Amygdala (tissue), 56 donors: ENCODE data around the gene SLC22A24.
"Not testable (repeated sequence)": the region's sequence is repeated elsewhere in the genome, so short reads cannot be mapped to it uniquely, and the experiment has no call there.

ENCODE experiments used
- DNase-seq, 56 donors: peaks; one replicate each; lab custom pipeline; 2025; lab: John Stamatoyannopoulos, UW

The SLC22A24 gene, protein sequence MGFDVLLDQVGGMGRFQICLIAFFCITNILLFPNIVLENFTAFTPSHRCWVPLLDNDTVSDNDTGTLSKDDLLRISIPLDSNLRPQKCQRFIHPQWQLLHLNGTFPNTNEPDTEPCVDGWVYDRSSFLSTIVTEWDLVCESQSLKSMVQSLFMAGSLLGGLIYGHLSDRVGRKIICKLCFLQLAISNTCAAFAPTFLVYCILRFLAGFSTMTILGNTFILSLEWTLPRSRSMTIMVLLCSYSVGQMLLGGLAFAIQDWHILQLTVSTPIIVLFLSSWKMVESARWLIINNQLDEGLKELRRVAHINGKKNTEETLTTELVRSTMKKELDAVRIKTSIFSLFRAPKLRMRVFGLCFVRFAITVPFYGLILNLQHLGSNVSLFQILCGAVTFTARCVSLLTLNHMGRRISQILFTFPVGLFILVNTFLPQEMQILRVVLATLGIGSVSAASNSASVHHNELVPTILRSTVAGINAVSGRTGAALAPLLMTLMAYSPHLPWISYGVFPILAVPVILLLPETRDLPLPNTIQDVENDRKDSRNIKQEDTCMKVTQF

GRCh38 chr11:63144121-63144520 lies at the start of gene SLC22A24:
TSS of gene SLC22A24 (minus strand) at chr11:63144221. CDS start at chr11:63143779, 442 bp downstream.
- no peak for DNase-seq

DNA sequence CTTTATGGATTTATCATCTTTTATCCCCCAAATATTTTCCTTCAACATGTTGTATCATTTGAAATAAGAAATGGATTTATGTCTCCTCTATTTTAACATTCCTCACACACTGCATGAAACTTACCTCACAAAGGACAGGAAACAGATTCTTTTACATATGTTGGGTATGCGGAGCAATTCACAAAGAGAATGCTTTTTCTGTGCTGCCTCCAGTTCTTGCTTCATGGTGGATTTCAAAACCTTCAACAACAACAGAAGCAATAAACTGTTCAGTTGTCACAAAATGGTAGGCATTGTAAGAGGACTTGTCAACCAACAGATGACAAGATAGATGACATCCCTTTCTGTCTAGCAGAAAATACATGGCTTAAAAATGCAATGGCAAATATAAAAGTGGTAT lies 36.5 kb upstream of the SLC22A24 start:
- no peak for DNase-seq

GRCh38 chr11:63179432-63180041 lies 35.5 kb upstream of the SLC22A24 start:
- DNase-seq: no peak

DNA sequence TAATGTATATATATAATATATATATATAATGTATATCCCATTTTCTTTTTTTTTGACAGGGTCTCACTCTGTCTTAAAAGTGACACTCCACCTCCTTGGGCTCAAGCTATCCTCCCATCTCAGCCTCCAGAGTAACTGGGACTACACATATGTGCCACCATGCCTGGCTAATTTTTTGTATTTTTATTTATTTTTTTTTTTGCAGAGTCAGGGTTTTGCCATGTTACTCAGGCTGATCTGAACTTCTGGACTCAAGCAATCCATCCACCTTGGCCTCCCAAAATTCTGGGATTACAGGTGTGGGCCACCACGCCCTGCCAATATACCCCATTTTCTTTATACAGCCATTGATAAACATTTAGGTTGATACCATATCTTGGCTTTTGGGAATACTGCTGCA lies 33.9 kb upstream of the SLC22A24 start:
- DNase-seq: no peak

- DNase-seq: no peak
Measured at GRCh38 chr11:63165706-63166310, 21.8 kb upstream of the SLC22A24 start.

DNA sequence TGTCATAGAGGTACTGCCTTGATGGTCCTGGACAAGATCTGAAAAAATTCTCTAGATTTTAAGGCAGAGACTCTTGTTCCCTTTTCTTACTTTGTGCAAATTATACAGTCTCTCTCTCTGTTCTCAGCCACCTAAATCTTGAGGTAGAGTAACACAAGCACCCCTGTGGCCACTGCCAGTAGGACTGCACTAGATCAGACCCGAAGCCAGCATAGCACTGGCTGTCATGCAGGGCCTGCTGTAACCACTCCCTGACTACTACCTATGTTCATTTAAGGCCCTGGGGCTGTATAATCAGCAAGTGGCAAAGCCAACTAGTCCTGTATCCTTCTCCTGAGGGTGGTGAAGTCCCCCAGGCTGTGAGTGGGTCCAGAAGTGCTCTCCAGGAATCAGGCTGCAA lies 11.8 kb upstream of the SLC22A24 start:
- no peak for DNase-seq

DNA sequence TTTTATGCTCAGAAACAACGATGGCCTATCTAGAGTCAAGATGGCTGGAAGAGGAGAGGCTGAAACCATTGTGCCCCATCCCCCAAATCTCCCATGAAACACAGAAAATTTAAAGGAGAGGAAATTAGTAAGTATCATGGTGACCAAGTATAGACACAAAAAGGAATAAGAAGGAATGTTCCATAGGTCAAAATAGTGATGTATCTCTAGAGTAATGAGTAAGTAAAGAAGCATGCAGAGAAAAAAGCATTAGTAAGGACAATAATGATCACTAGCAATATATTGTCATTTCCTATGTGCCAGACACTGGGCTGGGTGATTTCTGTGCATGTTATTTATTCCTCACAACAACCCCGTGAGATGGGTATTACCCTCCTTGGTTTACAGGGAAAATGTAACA lies 2.6 kb upstream of the SLC22A24 start:
- DNase-seq: no peak

DNA sequence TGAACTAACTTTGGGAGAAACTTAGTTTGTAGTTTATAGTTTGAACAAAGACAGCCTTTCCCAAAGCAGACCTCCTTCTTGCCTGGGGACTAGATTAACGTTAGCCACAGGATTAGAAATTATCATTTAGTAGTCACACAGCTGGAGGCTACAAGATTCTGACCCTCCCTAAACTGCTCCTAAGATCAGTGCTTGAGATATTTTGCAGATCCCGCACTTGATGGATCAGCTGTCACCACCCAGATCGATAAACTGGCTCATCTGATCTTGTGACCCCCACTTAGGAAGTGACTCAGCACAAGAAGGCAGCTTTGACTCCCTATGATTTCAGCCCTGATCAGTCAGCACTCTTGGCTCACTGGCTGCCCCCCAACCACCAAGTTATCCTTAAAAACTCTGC lies 1.6 kb downstream of the SLC22A24 start:
- DNase-seq: no peak

GRCh38 chr11:63132985-63133775 lies 10.8 kb downstream of the SLC22A24 start:
- no peak for DNase-seq

- no peak for DNase-seq
Measured at GRCh38 chr11:63099555-63099954, 44.5 kb downstream of the SLC22A24 start.

- DNase-seq: no peak
Measured at GRCh38 chr11:63080682-63081081, 63.3 kb downstream of the SLC22A24 start.

- DNase-seq: not testable (repeated sequence)
Measured at GRCh38 chr11:63046203-63046602, 97.8 kb downstream of the SLC22A24 start.

DNA sequence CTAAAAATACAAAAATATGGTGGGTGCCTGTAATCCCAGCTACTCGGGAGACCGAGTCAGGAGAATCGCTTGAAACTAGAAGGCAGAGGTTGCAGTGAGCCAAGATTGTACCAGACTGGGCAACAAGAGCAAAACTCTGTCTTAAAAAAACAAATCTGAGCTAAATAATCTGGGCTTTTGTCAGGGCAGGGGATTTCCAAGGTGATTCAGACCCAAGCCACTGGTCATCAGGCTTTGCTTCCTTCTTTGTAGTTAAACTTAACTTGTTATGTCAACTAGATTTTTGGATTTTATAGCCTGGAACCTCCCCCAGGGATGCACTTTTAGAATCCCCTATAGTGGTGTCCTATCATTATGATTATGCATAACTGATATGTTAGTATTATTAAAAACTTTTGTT lies 101.4 kb downstream of the SLC22A24 start:
- DNase-seq: no peak

DNA sequence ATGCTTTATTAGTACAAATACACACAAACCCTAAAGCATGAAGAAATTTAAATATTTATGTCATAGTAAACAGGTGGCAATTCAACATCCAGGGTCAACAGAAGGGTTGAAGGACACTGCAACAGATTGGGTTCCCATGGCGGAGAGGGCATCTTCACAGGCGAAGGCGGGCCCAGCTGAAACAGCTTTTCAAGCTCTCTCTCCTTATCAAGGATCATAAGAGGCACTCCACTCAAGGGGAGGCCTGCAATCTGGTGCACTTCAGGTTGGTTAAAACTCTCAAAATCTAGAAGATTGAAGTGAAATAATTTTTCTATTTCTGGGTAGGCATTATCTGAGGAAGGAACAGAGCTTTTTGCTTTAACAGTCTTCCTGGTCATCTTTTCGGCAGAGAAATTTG lies 111.6 kb downstream of the SLC22A24 start:
- no peak for DNase-seq
